Hematopoietic multipotent progenitor cell treated with erythropoietin and hydrocortisone succinate and interleukin-3 and kit ligand, for 6 days (in vitro differentiated cells): ENCODE results near the gene CD52.
A peak's percentile ranks its signal among the peaks of the same experiment; 100 is the strongest.

Experiments used
- DNase-seq: peaks from one replicate; pipeline ENCODE4 v3.0.0-alpha.2; 2015

Gene CD52, protein sequence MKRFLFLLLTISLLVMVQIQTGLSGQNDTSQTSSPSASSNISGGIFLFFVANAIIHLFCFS

GRCh38 chr1:26317612-26318337, at the start of gene CD52:
Gene CD52 (plus strand): TSS chr1:26317958. CDS start chr1:26318018, 60 bp downstream.
- peak; percentile 78 for DNase-seq

DNA sequence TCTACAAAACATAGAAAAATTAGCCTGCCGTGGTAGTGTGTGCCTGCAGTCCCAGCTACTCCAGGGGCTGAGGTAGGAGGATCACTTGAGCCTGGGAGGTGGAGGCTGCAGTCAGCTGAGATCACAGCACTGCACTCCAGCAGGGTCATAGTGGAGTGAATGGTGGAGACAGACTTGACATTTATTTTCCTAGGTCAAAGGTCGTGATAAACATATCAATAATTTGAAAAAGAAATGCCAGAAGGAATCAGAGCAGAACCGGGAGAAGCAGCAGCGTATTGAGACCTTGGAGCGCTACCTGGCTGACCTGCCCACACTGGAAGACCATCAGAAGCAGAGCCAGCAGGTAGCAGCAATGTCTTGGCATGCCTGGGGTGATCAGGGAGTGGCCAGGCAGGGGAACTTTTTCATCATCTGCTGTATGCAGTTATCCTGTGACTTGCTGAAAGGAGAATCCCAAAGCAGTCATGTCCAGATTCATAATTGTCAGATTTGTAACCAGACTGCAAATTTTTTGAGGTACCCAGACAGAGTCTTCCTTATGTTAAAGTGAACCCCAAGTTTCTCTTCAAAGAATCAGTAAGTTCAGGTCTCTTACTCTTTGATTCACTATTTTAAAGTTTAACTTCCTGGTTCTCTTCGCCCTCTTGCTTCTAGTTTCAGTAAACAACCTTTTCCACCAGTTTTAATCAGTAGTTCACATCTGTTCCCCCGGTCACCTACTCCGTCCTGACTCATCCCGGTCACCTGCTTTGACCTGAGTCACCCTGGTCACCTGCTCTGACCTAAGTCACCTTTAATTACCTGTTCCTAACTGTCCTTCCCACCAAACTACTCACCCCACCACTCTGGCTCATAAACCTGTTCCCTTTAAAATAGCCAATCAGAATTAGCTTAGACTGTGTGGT, 49.2 kb upstream of the CD52 start:
- no peak for DNase-seq

DNA sequence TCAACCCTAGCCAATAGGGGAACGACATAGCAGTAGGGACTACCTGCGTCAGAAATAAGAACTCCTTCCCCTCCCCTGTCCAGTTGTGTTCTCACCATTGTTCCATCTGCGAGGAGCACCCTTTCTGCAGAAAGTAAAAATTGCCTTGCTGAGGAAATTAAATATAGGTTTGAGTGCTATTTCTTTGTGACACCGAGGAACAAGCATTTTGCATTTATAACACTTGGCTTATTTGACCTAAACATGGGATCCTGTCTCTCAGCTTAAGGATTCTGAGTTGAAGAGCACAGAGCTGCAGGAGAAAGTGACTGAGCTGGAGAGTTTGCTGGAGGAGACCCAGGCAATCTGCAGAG, 48.6 kb upstream of the CD52 start:
- no peak for DNase-seq

GRCh38 chr1:26274801-26275425, 42.8 kb upstream of the CD52 start:
- peak; percentile 45 for DNase-seq

DNA sequence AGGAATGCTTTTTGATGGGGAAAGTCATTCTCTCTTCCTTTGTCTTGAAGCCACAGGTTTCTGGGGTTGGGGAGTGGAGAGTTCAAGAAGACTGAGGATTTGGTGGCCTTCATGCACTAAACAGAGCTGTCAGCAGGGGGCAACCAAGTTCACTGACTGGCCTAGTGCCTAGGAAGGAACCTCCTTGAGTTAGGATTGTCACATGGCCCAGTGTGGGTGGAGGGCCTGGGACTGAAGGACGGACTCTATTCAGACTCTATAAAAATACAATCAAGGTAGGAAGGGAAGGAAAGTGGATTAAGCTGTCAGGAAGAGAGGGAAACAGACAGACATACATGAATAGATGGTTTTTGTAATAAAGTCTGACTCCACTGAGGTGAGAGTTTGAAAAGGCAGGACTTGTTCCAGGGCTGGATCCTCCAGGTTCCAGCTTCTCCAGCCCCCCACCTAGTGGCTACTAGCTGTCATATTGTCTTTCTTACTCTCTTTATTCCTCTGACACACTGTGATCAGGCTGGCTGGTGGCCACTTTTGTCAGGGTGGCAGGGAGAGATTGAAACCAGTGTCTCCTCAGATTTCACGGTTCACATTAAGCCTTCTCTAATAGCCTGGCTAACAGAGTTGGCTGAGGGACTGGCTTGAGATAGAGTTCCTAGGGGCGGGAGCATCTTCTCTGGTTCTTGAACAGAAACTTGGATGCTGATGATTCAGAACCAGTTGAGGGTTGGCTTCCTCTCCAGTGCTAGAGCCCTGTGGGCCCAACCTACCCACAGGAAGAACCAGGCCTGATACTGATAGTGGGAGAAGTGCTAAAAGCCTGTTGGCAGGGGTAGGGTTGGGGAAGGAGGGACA, 42.0 kb upstream of the CD52 start:
- peak; percentile 94 for DNase-seq

DNA sequence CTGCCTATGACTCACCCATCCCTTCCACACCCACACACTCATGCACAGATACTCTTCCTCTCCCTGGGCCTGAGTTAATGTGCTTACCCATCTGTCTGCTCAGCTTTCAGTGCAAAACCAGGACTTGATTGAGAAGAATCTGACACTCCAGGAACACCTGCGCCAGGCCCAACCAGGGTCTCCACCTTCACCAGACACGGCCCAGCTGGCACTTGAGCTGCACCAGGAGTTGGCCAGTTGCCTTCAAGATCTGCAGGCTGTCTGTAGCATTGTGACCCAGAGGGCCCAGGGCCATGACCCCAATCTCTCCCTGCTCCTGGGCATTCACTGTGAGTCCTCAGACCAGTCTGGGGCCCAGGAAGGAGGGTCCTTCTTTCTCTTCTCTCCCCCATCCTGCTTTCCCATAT, 41.3 kb upstream of the CD52 start:
- DNase-seq = no peak

- no peak for DNase-seq
Measured at GRCh38 chr1:26277261-26277661, 40.5 kb upstream of the CD52 start.

DNA sequence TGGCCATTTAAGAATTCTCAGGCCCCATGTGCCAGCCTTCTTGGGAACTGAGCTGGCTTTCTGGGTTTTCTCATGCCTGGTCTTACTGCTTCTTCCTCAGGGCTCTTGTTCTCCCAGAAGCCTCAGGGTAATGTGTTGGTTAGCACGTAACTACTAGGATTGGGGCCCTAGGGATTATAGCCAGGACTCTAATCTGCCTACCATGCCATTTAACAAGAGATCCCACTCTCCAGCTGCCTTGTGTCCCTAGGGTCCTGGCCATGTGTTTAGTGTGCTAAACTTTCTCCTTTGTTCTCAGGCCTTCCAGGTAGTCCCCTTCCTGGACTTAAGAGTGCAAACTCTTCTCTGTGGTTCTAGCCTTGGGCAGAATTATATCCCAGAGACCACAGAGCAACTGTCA, 40.0 kb upstream of the CD52 start:
- DNase-seq = no peak

DNA sequence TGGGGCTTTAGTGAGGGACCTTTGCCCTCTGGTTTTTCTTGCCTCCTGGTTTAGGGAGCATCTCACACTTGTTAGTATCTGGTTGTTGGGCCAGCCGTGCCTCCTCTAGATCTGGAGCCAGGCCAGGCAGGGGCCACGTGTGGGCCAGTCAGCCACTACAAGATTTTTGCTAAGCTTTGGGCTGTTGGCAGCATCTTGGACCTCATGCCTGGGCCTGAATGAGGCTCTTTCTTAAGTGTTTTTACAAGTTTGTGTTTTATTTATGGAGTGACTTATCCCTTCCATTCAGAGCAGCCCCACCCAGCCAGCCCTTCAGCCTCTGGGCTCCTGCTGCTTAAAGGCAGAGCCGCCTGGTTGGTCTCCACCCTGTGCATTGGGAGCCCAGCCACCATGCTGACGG, 39.5 kb upstream of the CD52 start:
- peak; percentile 76 for DNase-seq

DNA sequence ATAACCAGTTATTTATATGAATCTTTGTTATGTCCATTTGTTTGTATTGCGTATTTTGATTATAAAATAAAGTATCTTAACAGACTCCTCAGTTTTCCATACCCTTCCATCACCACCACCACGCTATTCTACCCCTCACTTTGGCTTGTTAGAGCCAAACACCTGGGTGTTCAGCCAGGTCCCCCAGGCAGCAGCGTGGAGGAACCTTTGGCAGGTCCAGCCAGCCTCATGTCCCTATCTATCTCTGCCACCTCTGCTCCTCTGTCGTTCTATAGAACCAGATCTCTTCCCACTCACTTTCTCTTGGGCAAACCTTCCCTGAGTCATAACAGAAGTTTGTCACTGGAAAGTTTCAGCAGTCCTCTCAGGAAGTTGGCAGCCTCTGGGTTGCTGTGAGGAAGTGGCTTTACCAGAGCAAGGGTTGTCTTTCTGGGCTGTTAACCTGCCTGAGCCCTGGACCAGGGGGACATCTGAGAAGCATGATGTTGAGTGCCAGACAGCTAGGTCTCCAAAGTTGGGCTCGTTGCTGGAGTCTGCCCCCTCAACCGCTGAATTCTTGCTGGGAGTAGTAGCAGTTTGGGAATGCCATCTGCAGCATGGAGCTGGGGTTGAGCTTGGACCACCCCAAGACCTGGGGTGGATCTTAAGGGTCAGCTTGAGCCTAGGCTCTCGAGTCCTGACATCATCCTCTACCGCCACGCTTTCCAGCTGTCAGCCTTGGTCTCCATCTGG, 38.9 kb upstream of the CD52 start:
- DNase-seq = peak; percentile 54

GRCh38 chr1:26279456-26280332, 38.1 kb upstream of the CD52 start, which contains the start of gene SH3BGRL3:
Gene SH3BGRL3 (plus strand): TSS chr1:26280086. CDS start chr1:26280156, 70 bp downstream.
- DNase-seq = peak; percentile 92

- peak; percentile 52 for DNase-seq
Measured at GRCh38 chr1:26280333-26281042, 37.3 kb upstream of the CD52 start.

DNA sequence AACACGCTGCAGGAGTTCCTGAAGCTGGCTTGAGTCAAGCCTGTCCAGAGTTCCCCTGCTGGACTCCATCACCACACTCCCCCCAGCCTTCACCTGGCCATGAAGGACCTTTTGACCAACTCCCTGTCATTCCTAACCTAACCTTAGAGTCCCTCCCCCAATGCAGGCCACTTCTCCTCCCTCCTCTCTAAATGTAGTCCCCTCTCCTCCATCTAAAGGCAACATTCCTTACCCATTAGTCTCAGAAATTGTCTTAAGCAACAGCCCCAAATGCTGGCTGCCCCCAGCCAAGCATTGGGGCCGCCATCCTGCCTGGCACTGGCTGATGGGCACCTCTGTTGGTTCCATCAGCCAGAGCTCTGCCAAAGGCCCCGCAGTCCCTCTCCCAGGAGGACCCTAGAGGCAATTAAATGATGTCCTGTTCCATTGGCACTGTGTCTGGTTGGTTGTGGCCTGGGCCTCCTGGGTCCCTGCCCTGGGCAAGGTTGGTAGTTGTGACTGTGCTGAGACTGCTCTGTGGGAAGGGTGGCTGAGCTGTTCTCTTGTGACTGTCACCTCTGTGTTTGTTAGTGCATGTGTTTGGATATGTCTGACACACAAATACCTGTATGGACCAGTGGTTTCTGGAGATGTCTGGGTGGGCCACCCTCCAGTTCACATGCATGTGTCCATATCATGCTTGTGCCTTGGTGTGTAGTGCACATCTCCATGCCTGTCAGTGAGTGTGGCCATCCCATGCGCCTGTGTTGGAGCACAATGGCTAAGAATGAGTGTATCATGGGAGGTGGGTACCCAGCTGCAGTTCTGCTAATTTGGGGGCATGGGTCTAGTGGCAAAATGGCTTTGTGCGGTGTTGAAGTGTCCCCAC, 36.4 kb upstream of the CD52 start:
- DNase-seq = no peak

GRCh38 chr1:26281971-26282370, 35.8 kb upstream of the CD52 start:
- DNase-seq = no peak

- no peak for DNase-seq
Measured at GRCh38 chr1:26282401-26282918, 35.3 kb upstream of the CD52 start.

GRCh38 chr1:26283279-26283853, 34.4 kb upstream of the CD52 start:
- DNase-seq = peak; percentile 29

DNA sequence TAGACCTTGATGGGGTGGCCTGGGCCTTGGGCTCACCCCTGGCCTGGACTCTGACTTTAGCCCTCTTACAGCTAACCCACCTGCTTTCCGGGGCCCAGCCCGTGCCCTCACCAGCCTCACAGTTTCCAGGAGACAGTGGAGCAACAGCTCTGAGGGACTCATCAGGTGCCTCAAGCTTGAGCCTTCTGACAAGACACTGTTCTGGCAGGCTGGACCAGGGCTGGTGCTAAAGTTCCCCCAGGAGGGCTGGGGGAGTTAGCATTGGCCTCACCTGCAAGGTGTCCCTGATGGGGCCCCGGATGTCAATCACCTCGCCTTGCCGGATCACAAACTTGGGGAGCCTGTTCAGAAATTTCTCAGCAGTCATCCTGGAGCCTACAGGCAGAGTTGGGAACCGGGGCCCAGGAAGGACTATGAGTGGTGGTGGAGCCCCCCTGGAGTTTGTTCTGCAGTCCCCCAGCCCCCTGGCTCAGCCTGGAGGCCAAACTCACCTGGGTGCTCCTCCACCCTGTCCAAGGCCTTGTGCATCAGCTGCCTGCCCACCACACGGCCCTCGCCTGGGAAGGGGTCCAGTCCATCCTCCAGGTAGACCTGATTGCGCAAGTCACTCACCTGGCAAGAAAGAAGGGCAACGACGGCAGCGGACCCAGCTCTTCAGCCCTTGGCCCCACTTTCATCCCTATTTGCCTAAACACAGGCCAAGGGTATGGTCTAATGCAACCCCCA, 33.7 kb upstream of the CD52 start:
- peak; percentile 8 for DNase-seq
